CD4-positive, alpha-beta T cell (primary cell): Measurements from ENCODE around the gene MT1HL1. TPM values are rescaled to one million over a fixed set of nuclear protein-coding genes. Genes with fewer than 3 reads are reported as not detected.

ENCODE experiments used
- ATAC-seq: fragments of 200-7000 bp; cut with Tn5 transposase; one replicate; pipeline ENCODE4 v1.10.0; 2022; ENCODE audit warnings: mild to moderate bottlenecking; ENCODE audit not compliant: poor library complexity
- CTCF ChIA-PET: fragments of 350-600 bp; sonication (Branson Sonifier 250); formaldehyde crosslinking; loops from one replicate; lab custom pipeline; 2021; ENCODE audit warnings: antibody characterized with exemption, inconsistent platforms; lab: Charles Lee
- POLR2A ChIA-PET: fragments of 350-600 bp; sonication (Branson Sonifier 250); formaldehyde crosslinking; loops from one replicate; lab custom pipeline; 2021; ENCODE audit warnings: antibody characterized with exemption, inconsistent platforms; lab: Charles Lee
- DNase-seq, 14 experiments: peaks; one replicate each; pipeline ENCODE4 v3.0.0-alpha.2; 2013 to 2020; ENCODE audit warnings: mixed read lengths in 2 of 14
- H3K27ac ChIP-seq, 2 donors: one replicate each; pipeline versions ENCODE4 v1.5.1 to v1.7.0; 2013; ENCODE audit warnings: low read length in 2 of 2, low read depth in 1 of 2, mild to moderate bottlenecking in 1 of 2
- H3K27me3 ChIP-seq, 2 experiments: 1 replicate in 1 of 2; 2 replicates in 1 of 2; pipeline versions ENCODE4 v1.6.1 to v1.7.0; 2013; ENCODE audit warnings: low read length in 2 of 2, control low read depth in 1 of 2, mild to moderate bottlenecking in 1 of 2, moderate library complexity in 1 of 2; ENCODE audit not compliant: insufficient read depth in 2 of 2, control insufficient read depth in 1 of 2
- H3K36me3 ChIP-seq: one replicate; pipeline ENCODE4 v1.6.1; 2013; ENCODE audit warnings: low read length, control low read depth; ENCODE audit not compliant: insufficient read depth
- H3K4me1 ChIP-seq: one replicate; pipeline ENCODE4 v1.6.1; 2013; ENCODE audit warnings: low read length, control low read depth; ENCODE audit not compliant: insufficient read depth
- H3K4me3 ChIP-seq: one replicate; pipeline ENCODE4 v1.5.1; 2013; ENCODE audit warnings: mild to moderate bottlenecking, low read length, moderate library complexity
- H3K9me3 ChIP-seq, 2 experiments: 1 replicate in 1 of 2; 2 replicates in 1 of 2; pipeline versions ENCODE4 v1.6.1 to v1.7.0; 2013; ENCODE audit warnings: low read length in 2 of 2, mild to moderate bottlenecking in 2 of 2, control low read depth in 1 of 2, moderate library complexity in 1 of 2; ENCODE audit not compliant: control insufficient read depth in 1 of 2, insufficient read depth in 1 of 2
- H3K27ac Mint-ChIP-seq: one replicate; pipeline ENCODE4 v1.8.0; 2020; ENCODE audit warnings: mixed read lengths
- H3K27me3 Mint-ChIP-seq: one replicate; pipeline ENCODE4 v1.8.0; 2021; ENCODE audit warnings: mixed read lengths
- H3K36me3 Mint-ChIP-seq: one replicate; pipeline ENCODE4 v1.8.0; 2021; ENCODE audit warnings: low read depth, mixed read lengths
- H3K4me1 Mint-ChIP-seq: one replicate; pipeline ENCODE4 v1.8.0; 2021; ENCODE audit warnings: low read depth, mixed read lengths
- H3K4me3 Mint-ChIP-seq: one replicate; pipeline ENCODE4 v1.8.0; 2020; ENCODE audit warnings: mild to moderate bottlenecking, mixed read lengths
- H3K9me3 Mint-ChIP-seq: one replicate; pipeline ENCODE4 v1.8.0; 2020; ENCODE audit warnings: mixed read lengths
- CTCF ChIP-seq: fragments of 200-600 bp; IDR thresholded peaks from one replicate; pipeline ENCODE4 v1.8.0; 2022; ENCODE audit warnings: antibody characterized with exemption, mild to moderate bottlenecking
- intact Hi-C, 2 experiments: fragments of 100-400 bp; cut with DNase I in 1 of 2; cut with micrococcal nuclease in 1 of 2; formaldehyde crosslinking; loops; one replicate each; pipeline versions ENCODE4 v1.15.1 to v1.9.0; 2023 to 2025; cut with DNase I, micrococcal nuclease
- total RNA-seq, 174 experiments: library from RNA in 2 of 174; stranded (reverse) in 2 of 174; gene quantifications; one replicate each; pipeline ENCODE4 v1.2.3 and lab custom pipeline; 2021 to 2026

The MT1HL1 gene
- total RNA-seq, 2 experiments from 2014 or later, result not detected

GRCh38 chr1:237035759-237036158 is 31.5 kb upstream of the MT1HL1 start:
- no peak overlapping the region for H3K4me3 ChIP-seq
- intact Hi-C loops, result no loop called here
- H3K36me3 ChIP-seq, result no peaks in the 10 kb centered on the region
- H3K4me1 ChIP-seq, result no peaks in the 10 kb centered on the region
- peaks cover 27% of the 10 kb centered on the region for H3K27me3 Mint-ChIP-seq
- no peaks in the 10 kb centered on the region for H3K36me3 Mint-ChIP-seq
- H3K9me3 Mint-ChIP-seq, result no peaks in the 10 kb centered on the region
- H3K4me3 Mint-ChIP-seq, result no peak overlapping the region
- no peak overlapping the region for H3K27ac ChIP-seq
- H3K27me3 ChIP-seq, result peaks cover 10 to 16% of the 10 kb centered on the region in 2 experiments
- DNase-seq (no peak), ATAC-seq (no peak)
- CTCF ChIA-PET, result no interaction called here
- no peak overlapping the region for H3K27ac Mint-ChIP-seq
- no peaks in the 10 kb centered on the region for H3K4me1 Mint-ChIP-seq
- POLR2A ChIA-PET, result no interaction called here
- H3K9me3 ChIP-seq, result no peaks in the 10 kb centered on the region
- TF ChIP-seq CTCF, result no peak

- no peaks in the 10 kb centered on the region for H3K36me3 ChIP-seq
- H3K27me3 ChIP-seq, result peaks cover 7 to 8% of the 10 kb centered on the region in 2 experiments
- DNase-seq (no peak), ATAC-seq (no peak)
- no peaks in the 10 kb centered on the region for H3K4me1 Mint-ChIP-seq
- no peak overlapping the region for H3K27ac ChIP-seq
- H3K4me3 ChIP-seq, result no peak overlapping the region
- no peaks in the 10 kb centered on the region for H3K9me3 ChIP-seq
- CTCF ChIA-PET, result no interaction called here
- H3K36me3 Mint-ChIP-seq, result no peaks in the 10 kb centered on the region
- intact Hi-C loops, result no loop called here
- POLR2A ChIA-PET, result no interaction called here
- no peak overlapping the region for H3K27ac Mint-ChIP-seq
- H3K27me3 Mint-ChIP-seq, result peaks cover 28% of the 10 kb centered on the region
- TF ChIP-seq CTCF, result no peak
- H3K9me3 Mint-ChIP-seq, result no peaks in the 10 kb centered on the region
- no peak overlapping the region for H3K4me3 Mint-ChIP-seq
- H3K4me1 ChIP-seq, result no peaks in the 10 kb centered on the region
These were observed 29.6 kb upstream of the MT1HL1 start for GRCh38 chr1:237033804-237034203.

- Mint-ChIP-seq H3K4me1 (no peaks in the 10 kb centered on the region), H3K36me3 (no peaks in the 10 kb centered on the region), H3K4me3 (no peak overlapping the region), H3K27me3 (peaks cover 31% of the 10 kb centered on the region), H3K9me3 (no peaks in the 10 kb centered on the region), H3K27ac (no peak overlapping the region)
- H3K9me3 ChIP-seq, result no peaks in the 10 kb centered on the region
- no peak for TF ChIP-seq CTCF
- H3K4me1 ChIP-seq, result no peaks in the 10 kb centered on the region
- no peak overlapping the region for H3K27ac ChIP-seq
- intact Hi-C loops, result no loop called here
- no peak overlapping the region for H3K4me3 ChIP-seq
- DNase-seq (no peak), ATAC-seq (no peak)
- ChIA-PET CTCF (no interaction called here), POLR2A (no interaction called here)
- no peaks in the 10 kb centered on the region for H3K36me3 ChIP-seq
- peaks cover under 1 to 7% of the 10 kb centered on the region in 2 experiments for H3K27me3 ChIP-seq
These were observed 28.8 kb upstream of the MT1HL1 start for GRCh38 chr1:237033061-237033460.
